ENCODE measurements around the gene CALML3.
"Not testable (repeated sequence)": the region's sequence is repeated elsewhere in the genome, so short reads cannot be mapped to it uniquely, and the experiment has no call there.

Gene CALML3

DNA sequence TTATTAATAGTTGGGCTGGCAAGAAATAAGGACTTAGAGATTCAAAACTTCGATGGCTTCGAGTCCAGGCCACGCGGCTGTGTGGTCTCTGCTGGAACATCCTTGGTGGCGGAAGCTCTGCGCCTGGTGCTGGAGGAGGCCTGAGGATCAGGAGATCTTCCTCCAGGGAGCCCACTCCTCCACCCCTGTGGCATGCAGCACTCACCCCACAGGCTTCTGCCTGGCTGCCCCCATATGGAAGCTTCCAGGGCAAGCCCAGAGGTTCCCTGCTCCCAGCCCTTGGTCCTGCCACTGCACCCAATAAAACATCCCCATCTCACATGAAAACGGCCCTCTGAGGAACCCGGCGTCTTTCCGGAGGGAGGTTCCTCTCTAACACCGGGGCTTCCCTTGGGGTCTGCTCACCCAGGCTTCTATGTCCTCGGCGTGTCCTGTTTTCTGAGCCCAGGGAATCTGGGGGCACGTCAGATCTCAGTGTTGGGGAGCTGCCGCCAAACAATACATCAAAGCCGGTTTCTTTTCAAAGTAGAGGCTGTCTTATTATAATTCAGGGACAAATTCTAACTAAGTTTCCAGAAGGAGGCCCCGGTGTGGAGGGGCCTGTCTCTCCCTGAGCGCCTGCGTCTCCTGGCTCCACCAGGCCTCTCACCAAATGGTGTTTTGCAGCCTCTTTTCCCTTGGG lies 32.4 kb downstream of the CALML3 start:
- no peak for DNase-seq

DNA sequence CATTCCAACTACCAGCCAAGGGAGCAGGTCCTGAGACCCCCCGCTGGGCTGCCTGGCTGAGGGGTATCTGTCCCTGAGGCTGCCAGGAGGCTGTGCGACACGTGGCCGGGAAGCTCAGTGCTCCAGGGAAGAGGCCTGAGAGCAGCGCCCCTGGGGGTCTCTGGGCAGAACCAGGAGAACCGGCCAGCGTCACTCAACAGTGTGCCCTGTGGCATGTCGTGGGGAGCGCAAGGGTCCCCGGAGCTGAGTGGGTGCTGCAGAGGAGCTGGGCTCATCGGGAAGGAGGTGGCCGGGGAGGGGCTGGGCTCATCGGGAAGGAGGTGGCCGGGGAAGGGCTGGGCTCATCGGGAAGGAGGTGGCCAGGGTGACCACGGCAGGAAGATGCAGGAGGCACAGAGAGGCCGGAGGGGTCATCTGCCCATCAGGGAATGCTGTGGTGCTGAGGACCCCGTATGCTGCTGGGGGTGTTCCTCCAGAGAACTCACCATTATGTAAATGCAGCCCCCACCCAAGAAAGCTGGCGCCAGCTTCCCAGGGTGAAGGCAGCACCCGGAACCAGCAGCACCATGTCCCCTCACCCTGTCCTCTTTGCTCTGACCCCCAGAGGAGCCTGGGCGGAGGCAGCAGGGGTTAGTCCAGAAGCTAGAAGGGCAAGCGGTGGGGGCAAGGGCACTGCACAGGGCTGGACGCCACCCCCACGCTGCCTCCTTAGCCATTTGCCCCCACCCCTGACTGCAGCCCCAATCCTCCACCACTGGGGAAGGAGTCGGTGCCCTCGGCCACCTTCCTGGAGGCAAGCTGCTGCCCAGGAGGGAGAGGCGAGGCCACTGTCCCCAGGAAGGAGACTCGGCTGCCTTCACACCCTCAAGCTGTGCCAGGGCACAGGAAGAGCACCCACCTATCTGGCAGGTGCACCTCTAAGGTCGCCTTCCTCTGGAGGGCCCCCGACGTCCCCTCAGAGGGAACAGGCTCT lies 33.3 kb downstream of the CALML3 start:
- DNase-seq = no peak

DNA sequence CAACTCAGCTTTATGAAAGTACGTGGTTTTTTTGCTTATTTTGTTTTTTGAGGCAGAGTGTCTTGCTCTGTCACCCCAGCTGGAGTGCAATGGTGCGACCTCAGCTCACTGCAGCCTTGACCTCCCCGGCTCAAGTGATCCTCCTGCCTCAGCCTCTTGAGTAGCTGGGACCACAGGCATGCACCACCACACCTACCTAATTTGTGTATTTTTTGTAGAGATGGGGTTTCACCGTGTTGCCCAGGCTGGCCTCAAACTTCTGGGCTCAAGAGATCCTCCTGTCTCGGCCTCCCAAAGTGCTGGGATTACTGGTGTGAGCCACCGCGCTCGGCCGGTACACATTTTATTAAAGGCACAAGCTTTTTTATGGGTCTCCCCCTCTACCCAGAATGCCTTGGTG lies 34.3 kb downstream of the CALML3 start:
- DNase-seq = not testable (repeated sequence)

DNA sequence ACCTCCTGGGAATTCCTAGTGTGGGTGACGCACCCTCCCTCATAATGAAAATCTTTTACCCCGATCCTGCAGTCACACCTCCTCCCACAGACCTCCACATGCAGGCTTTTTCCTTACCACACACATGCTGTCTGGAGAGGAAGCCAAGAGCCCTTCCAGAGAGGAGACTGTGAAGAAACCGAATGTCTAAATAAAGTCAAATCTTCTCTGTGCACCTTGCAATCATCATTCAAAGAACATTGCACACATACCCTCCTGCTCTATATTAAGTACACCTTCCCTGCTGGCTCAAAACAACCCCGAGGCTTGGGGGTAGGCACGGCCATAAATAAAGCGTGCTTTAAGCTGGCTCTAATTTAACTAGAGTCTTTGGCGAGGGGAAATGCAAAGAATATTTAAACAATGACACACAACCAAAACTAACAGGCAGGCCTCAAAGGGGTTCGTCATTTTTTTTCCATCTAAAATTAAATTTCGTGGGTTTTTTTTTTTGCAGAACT lies 34.9 kb downstream of the CALML3 start:
- DNase-seq = no peak

DNA sequence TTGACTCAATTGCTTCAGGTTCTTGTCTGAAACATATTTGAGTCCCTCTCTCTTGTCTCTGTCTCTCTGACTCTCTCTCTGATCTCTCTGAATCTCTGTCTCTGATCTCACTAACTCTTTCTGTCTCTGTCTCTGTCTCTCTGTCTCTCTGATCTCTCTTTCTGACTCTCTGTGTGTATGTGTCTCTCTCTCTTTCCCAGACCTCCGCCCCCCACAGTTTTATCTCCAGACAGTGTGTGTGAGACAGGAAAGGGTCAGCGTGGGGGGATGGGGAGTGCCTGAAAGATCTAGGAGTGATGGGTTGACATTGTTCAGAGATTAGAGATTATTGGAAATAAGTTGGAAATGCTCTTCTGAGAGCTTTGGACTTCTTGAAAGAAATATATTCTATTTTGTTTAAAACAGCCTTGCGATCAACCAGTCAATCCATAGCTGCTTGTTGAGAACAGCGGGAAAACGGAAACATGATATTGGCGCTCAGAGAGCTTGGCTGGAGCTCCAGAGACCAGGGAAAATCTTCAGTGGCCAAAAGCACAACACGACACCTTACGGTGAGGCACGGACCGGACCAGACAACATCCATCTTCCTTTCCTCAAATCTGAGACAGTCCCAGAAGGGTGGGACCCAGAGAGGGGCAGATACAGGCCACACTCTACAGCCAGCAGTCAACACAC lies 35.5 kb downstream of the CALML3 start:
- no peak for DNase-seq

DNA sequence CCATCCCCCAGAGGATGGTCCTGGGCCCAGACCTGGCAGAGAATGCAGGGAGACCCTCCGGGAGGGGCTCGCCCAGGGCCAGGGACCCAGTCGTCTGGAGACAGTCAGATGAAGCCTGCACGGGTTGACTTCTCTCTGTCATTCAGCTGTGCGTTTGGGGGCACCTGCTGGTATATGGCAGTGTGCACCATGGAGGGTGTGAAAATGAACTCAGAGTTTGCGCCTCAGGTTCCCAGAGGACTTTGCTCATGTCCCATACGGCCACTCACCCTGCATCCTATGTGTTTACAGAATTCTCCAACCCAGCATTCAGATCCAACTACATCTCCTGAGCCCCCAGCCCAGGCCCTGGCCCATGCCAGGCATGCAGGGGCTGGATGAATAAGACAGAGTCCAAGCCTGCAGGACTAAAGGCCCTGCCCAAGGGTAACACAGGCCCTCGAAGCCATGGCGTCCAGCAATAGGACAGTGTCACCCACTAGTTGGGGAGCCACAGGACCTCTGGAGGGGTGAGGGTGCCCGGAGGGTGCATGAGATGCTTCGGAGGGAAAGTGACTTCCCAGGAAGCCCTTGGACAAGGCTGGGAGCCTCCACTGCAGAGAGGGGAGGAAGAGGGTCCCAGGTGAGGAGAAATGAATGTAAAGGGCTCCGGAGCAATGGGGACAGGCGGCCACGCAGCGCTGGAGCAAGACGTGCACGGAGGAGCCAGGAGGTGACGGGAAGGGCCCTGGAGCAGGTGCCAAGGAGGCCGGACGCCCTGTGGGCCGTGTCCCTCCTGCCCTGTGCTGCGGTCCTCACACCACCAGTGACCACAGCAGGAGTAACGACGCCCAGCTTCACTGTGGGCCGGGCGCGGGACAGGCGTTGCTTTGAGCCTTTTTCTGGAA lies 36.3 kb downstream of the CALML3 start:
- DNase-seq = no peak

DNA sequence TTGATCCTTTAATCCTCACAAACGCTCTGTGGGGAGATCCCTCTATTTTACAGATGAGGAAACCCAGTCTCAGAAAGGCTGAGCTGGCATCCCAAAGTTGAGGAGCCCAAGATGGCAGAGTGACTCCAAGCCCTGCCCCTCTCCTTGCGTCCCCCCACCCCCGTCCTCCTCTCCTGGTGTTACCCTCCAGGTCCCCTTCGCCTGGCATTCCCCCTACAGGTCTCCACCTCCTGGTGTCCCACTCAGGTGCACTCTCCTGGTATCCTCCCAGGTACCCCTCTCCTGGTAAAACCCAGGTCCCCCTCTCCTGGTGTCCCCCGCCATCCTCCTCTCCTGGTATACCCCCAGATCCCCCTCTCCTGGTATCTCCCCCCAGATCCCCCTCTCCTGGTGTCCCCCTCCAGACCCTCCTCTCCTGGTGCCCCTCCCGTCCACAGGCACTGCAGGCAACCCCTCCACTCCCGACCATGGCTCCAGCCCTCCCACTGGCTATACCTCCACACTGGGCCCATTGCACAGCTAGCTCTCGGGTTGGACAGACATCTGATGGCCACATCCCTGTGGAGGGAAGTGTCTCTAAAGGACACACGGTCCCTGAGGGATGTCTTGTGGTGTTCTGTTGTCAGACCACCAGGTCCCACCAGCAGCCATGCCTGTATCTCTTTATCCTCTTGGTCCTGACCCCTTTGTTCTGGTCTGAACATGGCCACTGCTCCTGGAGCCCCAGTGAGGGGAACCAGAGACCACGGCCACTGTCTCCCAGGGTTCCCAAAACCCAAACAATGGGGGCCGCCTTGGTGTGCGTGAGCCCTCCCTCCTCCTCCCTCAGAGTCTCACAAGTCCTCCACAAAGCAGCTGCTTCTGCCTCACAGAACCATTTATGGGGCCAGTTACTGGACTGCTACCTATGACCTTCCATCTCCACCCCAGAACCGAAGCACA lies 37.2 kb downstream of the CALML3 start:
- no peak for DNase-seq

DNA sequence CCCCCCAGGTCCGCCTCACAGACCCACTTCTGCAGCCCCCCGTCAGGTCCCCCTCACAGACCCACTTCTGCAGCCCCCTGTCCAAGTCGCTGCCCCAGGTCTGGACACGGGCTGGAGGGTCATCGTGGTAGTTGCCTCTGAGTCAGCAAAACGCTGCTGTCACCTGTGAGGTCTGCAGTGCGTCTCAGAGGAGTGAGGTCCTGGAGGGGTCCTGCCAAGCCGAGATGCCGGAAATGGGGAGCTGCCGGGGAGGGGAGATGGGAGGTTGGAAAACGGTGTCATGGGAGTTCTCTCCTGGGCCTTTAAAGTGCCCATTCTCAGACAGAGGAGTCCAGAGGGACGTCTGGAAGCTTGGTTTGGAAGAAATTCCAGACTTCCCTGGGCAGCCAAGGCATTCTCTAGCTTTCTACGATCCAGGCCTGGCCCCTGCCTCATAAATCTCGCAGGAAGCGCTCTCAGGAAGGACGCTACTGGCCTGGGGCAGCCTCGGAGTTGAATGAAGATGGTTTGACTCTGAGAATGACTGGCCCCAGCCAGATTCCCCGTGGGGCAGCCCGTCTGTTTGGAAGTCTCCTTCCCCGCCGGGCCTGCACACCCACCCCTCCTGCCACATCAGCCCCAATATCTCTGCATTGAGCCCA lies 38.7 kb downstream of the CALML3 start:
- no peak for DNase-seq

DNA sequence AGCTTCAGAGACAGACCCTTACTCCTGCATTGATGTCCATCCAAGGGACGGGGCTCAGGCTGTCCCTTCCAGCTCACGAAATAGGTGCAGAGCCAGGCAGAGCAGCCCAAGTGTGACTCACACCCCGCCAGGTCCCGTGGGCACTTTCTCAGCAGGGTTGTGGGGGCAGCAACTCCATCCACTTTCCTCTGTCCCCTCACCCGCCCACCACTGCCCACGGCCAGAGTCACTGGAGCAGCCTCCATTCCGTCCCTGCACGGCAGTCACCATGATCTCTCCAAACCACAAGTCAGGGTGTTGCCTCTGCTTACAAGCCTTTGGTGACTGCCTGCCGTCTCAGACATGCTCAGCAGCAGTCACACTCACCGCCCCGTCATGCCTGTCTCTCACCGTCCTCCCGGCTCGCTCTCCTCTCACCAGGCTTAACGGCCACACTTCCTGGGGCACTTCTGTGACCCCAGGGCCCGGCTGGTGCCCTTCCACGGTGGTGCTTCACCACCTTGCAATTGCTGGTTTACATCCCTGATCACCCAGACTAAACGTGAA lies 39.3 kb downstream of the CALML3 start:
- peak in 1 of 2 donors; percentile 27 for DNase-seq

DNA sequence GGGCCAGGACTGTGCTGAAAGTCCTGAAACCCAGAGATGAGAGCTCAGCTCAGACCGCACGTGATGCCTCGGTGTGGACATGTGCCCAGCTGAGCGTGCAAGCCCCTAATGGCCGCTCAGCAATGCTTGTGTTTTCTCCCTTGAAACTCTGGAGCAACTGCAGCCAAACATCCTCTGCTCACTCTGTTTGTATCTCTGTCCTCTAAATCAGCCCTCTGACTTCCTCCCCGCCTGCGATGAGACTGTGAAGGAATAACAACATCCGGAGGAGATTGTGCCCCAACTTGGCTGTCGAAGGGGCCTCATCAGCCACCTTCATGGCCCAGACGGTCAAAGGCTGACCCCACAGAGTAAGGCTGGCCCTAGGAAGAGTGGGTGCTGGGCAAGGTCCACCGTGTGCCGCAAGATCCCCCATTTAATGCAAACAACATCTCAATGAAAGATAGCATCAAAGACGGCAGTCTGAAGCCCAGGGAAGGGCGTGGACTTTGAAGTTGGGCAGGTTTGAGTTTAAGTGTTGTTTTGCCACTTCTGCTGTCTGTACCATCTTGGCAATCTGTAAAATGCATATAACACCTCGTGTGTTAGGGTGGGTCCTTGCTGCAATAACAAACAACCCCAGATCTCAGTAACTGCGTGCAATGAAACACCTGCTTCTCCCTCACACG lies 39.9 kb downstream of the CALML3 start:
- DNase-seq = no peak

DNA sequence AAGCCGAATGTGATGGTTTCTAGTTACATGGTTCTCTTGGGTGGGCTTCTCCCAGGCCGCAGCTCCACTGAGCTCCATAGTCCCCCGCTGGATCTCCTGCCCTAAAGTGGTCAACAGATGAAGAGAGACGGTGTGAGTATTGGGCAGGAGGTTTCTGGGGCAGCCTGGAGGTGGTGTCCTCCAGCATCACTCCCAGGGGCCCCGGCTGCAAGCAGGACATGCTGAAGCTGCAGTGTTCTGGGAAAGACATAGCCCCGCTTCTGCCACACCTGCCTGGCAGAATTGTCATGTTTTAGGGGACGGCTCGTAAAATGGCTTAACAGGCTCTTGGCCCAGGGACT lies 40.4 kb downstream of the CALML3 start:
- DNase-seq = no peak

DNA sequence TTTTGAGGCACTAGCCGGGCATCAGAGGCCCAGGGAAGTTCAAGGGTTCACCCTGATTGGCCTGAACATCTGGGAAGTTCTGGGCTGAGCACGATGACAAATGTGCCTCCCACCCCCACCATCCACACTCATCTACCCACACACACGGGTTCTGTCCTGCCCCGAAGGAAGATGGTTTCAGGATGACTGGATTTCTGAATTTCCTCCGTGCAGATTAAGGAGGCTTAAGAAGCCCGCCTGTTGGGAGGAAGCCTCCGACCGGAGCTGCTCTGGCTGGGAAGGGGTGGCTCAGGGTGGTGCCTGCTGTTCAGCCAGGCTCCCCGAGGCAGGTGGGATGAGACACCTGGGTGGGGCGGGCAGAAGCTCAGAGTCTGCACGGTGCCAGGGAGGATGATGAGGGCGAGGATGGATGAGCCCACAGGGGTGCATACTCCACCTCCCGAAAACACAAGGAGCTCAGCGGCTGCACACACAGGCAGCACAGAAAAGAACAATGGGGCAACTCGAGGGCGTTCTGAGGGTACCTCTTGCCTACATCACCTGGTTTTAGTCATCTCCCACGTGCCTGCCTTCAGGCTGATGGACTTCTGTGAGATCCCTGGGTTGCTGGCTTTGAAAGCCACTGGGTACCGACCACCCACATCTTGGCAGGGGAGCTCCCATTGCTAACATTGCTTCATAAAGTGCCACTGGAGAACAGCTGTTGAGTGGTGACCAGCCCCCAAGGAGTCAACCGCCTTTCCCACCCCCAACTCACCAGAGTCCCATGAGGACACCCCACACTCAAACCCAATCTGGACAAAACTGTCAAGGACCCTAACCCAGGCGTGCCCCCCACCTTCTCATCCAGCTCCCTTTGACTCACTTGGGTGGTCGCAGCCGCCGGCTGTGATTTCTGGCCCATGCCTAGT lies 41.2 kb downstream of the CALML3 start:
- peak in 1 of 2 donors; percentile 73 for DNase-seq

DNA sequence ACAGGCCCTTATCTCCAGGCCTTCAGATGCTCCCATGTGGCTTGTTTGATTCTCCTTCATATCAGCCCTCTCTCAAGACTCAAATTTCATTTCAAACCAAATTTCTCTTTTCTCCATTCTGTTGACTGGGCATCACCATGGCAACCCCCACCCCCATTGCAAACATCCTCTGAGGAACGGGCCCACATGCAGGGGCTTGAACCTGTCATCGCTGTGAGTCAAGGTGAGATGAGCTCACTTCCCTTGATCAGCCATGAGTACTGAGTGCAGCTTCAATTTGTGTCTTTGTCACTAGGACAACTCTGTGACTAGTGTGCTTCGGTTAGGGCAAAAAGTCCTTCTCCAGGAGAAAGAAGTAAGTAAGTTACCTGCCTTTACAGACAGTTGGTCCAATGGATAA lies 41.9 kb downstream of the CALML3 start:
- DNase-seq = no peak

DNA sequence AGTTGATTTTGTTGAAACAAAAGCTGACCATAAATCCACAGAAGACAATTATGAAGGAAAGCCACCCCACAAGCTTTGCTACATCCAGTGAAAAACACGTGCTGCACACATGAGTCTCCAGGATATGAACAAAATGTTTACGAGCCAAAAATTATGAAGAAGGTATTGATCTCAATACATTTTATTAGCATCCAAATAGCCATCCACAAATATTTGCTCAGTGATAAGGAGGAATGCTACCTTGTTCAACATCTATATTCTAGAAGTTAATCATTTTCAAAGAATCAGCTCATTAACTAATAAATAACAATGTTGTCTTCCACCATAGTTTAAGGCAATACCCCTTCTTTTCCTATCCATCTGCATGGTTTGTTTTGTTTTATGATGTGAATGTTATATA lies 42.7 kb downstream of the CALML3 start:
- no peak for DNase-seq

DNA sequence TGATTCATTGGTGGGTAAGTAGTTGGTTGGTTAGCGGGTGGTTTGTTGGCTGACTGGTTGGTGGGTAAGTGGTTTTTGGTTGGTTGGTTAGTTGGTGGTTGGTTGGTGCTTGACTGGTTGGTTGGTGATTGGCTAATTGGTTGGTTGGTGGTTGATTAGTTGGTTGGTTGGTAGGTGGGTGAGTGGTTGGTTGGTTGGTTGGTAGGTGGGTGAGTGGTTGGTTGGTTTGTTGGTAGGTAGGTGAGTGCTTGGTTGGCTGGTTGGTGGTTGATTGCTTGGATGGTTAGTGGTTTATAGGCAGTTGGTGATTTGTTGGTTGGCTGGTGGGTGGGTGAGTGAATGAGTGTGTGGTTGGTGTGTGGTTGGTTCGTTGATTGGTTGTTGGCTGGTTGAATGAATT lies 44.2 kb downstream of the CALML3 start:
- DNase-seq = no peak

DNA sequence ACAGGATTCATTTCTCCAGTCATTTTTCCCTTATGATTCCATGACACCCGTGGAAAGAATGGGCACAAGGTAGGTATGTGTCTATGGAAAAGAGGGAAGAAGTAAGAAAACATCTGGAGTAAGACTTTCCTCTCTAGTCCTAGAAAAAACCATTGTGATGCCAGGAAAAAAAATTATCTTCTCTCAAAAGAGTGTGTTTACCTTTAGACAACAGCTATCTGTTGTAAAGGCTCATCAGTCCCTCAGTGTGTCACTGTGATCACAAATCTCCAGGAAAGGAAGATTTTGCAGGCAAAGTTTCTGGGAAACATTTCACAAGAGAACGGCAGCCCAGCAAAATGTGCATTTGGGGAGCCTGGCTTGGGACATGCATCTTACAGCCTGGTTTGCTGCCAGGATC lies 44.8 kb downstream of the CALML3 start:
- DNase-seq = no peak

DNA sequence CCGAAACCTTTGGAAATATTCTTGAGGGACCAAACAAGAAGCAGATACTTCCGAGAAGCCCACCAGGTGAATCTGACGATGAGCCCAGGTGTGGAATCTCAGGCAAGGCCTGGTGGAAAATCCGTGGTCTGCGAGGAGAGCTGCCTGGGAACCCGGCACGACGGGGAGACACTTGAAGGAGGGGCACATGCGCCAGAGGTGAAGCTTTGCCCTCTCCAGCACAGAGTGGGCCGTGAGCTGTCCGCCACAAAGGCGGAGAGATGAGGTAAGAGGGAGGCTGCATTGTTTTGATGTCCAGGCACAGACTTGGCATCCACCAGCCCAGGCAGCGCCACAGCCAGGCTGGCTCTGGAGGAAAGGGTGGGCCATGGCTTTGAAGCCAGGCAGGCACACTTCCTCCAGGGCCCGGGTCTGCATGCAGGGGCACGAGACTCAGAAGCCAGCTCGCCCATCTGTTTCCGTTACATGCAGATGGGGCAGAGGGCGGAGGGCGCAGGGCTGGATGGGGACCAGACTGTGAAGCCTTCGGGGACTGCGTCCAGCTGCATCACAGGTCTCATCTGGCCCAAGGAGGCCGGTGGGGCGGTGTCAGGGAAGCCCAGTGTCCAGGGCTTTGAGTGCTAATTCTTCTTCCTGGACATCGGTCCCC lies 45.4 kb downstream of the CALML3 start:
- no peak for DNase-seq
